GM18505 (cell line): ENCODE measurements around the gene DTWD2.

Experiments used
- ATAC-seq: cut with Tn5 transposase; IDR thresholded peaks from one replicate; pipeline ENCODE4 v1.9.1; 2021; ENCODE audit not compliant: unreplicated experiment
- POLR2A ChIP-seq: IDR thresholded peaks from 4 replicates; pipeline ENCODE4 v1.6.1; 2011; ENCODE audit warnings: borderline replicate concordance; ENCODE audit not compliant: insufficient read depth, insufficient read length; ENCODE audit errors: extremely low read depth

The DTWD2 gene

DNA sequence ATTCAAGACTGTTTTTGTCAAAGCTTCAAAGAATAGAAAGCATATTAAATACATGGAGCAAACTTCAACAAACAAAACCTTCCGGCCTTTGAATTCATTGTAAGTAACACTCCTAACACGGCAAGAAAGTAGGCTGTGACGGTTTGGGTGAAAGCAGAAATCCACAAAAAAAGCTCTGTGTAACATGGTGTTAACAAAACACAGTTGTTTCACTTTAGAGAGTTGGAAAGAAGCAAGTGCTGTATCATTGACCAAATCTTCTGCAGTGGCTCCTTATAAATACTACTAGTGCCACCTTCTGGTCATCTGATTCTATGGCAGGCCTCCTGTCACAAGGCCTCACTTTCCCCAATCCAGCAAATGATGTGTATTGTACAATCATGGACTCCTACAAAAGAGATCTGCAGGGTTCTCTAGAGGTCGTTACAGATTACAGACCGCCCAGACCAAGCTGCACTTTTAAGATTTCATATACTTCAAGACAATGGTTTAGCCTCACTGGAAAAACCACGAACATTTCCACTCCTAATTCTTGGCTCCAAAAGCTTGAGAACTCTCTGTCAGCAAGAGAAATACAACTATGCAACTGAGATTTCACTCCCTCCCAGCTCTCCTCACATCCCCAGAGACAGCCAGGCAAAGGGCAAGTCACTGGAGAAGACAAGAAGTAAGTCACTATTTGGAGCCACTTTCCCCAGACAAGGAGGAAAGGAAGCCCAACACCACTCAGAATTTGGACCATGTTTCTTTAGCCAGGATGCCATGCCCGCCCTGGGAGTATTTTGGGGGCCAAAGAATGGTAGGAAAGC, 196.2 kb downstream of the DTWD2 start:
- ATAC-seq: peak; percentile 94
- no peak for TF ChIP-seq POLR2A

DNA sequence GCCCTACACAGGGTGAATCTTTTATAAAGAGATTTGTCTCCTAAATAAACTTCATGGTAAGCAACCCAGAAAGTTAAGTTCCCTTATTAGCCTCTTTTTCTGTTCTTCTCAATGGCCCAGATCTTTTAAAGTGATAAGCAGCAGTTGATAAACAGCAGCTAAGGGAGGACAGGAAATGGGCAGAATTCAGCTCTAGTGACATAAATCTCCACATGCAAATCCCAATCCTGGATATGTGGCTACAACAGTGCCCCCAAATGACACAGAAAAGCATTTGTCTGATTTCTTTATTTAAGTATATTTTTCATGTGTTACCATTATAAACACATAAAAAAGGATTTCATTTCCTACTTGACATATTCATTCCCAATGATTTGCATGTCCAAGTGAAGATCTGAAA, 199.0 kb downstream of the DTWD2 start:
- no peak for TF ChIP-seq POLR2A
- no peak for ATAC-seq

DNA sequence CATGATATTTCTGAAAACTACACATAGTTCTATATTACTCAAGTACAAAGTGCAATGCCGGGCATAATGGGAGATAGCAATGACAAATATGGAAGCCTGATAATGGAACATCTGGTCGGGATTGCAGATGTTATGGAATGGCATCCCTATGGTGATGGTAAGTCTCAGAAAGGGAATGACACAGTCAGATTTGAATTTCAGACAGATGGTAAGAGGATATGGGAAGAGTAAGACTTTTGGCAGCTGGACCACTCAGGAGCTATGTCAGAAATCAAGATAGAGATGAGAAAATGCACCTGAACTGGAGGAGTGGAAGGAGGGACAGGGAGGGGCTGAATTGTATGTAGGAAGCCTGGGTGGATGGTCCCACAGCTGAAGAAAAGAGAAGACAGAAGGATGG, 200.0 kb downstream of the DTWD2 start:
- ATAC-seq: no peak
- TF ChIP-seq POLR2A: no peak
